ENCODE measurements around the gene NLN.
"Not testable (repeated sequence)": the region's sequence is repeated elsewhere in the genome, so short reads cannot be mapped to it uniquely, and the experiment has no call there.

The NLN gene

GRCh38 chr5:65721720-65722574 lies at the start of gene NLN, which contains the start of gene SGTB:
Gene NLN, plus strand, starts transcription at chr5:65722205. Its CDS starts 169 bp downstream, at chr5:65722374.
Gene SGTB, minus strand, starts transcription at chr5:65722109. Its CDS starts 1,302 bp downstream, at chr5:65720807.
- DNase-seq, result peak; percentile 87

- DNase-seq, result no peak
Measured at GRCh38 chr5:65672796-65673195, 49.2 kb upstream of the NLN start.

DNA sequence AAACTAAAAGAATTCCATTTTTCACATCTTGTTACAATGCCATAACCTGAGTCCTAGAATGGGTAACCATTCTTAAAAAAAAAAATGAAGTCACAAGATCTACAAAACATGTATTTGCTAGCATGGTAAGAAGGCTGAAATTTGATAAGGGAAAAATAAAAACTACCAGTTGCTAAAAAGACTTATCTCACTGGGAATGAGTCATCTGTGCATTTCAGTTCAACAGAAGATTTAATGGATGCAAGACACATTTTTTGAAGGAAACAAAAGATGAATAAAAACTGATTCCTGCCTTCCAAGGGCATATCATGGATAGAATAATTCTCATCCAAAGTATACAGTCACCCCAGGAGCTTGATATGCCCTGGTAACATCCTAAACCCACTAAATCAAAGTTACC lies 47.3 kb upstream of the NLN start:
- no peak for DNase-seq

GRCh38 chr5:65676056-65676455 lies 45.9 kb upstream of the NLN start:
- DNase-seq, result not testable (repeated sequence)

DNA sequence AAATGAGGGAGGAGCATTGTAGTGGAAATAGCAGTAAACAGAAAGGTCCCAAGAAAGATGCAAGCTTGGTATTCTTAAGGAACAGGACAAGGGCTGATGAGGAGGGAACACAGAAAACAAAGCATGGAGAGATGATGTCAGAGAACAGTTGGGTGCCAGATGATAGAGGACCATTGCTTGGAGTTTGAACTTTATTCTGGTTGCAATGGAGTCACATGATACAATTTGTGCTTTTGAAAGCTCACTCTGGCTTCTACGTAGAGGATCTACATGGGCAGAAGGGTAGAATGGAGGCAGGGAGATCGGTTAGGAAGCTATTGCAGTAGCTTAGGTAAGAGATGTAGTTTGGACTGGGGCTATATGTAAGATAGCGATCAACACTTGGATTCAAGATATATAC lies 39.9 kb upstream of the NLN start:
- no peak for DNase-seq

GRCh38 chr5:65693121-65693520 lies 28.9 kb upstream of the NLN start:
- DNase-seq, result no peak

DNA sequence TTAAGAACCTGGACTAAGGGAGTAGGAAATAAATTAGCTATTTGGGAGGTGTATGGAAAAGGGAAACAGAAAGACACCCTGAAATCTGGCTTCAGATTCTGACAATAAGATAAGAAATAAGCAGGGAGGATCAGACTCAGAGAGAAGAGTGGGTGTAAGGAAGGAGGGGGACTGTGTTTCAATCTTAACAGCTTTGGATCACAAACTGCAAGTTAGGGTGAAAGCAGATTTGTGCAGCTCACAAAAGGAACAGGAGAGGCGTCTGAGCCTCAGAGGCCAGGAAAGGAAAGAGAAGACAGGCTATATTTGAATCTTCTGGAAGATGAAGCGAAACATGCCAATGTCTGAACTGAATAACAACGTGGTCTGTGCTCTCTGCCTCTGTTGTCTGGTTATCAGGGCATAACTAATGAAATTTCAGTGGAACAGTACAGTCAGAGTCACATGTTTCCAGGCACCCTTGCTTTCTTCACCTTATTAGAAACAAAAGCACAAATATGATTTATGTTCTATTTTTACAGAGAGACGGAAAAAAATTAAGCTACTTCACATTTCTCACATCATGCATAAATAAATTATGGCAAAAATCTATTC lies 26.7 kb upstream of the NLN start:
- no peak for DNase-seq

- no peak for DNase-seq
Measured at GRCh38 chr5:65695896-65696295, 26.1 kb upstream of the NLN start.

GRCh38 chr5:65696892-65697291 lies 25.1 kb upstream of the NLN start:
- DNase-seq, result no peak

DNA sequence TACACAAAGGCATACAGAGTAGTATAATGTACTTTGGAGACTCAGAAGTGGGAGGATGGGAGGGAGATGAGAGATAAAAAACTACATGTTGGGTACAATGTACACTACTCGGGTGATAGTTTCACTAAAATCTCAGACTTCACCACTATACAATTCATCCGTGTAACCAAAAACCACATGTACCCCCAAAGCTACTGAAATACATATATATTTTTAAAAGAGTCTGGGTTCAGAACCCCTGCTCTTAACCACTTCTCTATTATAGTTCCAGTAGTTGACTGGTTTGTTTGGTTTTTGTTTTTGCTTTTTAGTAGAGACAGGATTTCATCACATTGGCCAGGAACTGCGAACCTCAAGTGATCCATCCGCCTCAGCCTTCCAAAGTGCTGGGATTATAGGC lies 22.7 kb upstream of the NLN start:
- no peak for DNase-seq

GRCh38 chr5:65702036-65702435 lies 20.0 kb upstream of the NLN start:
- no peak for DNase-seq

- no peak for DNase-seq
Measured at GRCh38 chr5:65704621-65705239, 17.3 kb upstream of the NLN start.

- no peak for DNase-seq
Measured at GRCh38 chr5:65707663-65708062, 14.3 kb upstream of the NLN start.

- DNase-seq, result no peak
Measured at GRCh38 chr5:65708145-65708544, 13.9 kb upstream of the NLN start.

DNA sequence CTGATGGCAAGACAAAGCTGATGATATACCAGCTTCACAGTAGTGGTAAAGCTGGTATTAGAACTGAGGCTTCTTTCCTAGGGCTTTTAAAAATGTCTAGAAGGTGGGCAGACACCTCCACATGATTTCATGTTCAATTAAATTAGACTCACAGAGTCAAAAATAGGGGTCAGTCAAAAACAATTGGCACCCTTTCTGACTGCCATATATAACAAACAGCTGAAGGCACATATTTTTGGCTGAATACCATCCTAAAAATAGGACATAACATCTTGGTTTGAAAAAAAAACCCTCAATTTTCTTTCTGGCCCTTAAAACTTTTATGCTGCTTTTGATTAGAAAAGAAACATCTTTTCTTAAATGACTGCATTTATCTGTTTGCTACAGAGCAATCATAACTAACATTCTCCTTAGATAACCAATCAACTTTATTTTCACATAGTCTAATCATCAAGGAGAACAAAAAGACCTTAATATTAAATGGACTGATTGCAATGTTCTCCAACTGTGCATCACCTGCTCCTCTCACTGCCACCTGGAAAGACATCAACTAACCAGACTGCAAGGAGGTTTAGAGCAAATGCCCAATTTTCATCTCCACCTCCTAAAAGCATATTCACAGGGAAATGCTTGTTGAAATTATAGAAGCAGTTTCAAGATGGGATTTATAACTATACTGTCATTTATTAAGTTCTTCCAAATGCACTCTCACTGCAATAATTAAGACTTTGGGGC lies 3.3 kb upstream of the NLN start:
- no peak for DNase-seq

DNA sequence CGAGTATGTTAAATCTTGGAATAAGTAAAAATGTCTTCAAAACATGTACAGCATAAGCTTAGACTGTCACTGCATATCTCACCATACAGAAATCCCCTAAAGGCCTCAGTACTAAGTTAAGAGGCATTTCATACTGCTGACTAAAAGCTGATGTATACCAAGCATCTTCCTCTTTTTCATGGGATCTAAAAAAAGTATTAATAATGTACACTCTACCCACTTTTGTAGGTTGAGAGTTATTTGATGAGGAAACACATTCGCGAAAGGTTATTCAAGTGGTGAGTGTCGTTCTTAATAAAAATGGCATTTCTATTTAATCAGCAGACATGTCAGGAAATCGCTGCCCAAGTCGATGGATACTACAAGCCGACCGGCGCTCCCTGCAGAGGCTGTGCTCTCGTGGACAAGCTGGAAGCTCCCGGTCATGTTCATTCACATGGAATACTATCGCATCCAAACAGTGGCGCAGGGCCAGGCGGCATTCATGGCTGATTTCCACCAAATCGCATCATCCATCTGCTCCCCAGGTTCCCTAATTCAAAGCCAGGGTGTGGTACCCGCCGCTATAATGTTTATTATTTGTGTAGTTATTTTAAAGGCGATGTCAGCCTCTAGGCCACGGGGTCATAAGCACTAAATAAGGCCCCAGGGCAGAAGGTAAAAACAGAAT lies 820 bp upstream of the NLN start:
- peak; percentile 33 for DNase-seq

DNA sequence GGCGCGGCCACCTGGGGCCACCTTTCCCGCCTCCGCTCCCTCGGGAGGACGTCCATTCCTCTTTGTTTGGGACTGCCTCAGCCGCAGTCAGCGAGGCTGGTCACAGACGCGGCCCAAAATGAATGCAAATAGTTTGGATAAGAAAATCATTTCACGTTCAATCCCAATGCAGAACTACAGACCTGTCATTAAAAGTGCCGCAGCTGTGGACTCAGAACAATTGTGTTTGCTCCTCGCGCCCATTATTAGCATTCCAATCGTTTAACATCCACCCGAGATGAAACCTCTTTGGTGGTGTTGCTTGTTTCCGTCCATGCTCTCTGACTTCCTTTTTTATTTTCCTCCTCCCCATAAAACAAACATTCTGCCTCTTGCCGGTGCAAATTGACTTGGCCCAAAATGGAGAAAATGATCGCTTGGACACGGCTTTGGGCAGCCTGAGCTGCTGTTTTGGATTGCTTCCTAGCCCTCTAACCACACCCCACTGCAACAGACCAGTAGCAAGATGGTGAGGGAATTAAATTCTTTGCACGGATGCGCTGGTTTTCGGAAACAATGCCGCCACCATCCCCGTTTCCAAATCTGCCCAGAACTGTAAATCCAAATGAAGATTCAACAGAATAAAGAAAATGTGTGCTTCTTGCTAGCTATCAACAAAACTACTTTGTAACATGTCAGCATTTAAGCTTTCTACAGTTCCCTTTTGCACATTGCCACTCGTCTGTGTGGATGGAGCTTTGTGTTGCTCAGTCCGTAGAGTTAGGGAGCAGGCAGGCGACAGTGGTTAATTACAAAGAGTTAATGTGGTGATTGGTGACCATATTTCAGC lies 784 bp downstream of the NLN start:
- DNase-seq, result no peak

DNA sequence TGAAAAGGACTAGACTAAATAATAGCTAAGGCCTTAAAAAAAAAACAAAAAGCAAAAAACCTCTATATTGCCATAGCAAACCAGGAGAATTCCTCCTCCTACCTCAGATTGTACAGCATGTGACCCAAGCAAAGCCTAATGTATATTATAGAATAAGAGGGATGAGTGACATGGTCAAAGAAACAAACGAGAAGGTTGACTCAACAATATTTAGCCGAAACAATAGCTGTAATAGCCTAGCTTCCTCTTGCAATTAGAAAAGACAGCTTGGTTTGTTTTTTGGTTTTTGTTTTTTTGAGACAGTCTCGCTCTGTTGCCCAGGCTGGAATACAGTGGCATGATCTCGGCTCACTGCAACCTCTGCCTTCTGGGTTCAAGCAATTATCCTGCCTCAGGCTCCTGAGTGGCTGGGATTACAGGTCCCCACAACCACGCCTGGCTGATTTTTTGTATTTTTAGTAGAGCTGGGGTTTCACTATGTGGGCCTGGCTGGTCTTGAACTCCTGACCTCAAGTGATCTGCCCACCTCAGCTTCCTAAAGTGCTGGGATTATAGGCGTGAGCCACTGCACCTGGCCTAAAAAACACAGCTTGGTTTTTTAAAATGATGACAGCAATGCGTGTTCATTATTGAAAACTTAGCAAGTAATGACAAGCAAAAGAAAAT lies 5.6 kb downstream of the NLN start:
- no peak for DNase-seq

GRCh38 chr5:65728218-65728617 lies 6.2 kb downstream of the NLN start:
- no peak for DNase-seq

DNA sequence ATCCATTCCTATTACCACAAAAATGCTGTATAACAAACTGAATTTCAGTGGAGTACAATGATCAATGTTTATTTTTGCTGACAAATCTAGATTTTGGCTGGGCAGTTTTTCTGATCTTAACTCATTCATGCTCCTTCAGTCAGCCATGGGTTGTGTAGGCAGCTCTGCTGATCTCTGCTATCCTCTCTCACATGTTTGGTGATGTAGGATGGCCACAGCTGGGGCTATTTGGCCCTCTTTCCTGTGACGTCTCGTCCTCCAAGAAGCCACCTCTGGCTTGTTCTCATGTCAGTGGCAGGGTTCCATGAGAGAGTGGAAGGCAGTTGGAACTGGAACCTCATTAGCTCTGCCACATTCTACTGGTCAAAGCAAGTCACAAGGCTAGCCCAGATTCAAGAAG lies 8.9 kb downstream of the NLN start:
- no peak for DNase-seq

GRCh38 chr5:65732046-65732445 lies 10.0 kb downstream of the NLN start:
- DNase-seq, result not testable (repeated sequence)
